Measurements from ENCODE around the gene CPNE8. TPM values are rescaled to one million over a fixed set of nuclear protein-coding genes. Genes with fewer than 3 reads are reported as not detected.

The CPNE8 gene
- total RNA-seq, 1 experiment from 2014 or later: 13.5 TPM

DNA sequence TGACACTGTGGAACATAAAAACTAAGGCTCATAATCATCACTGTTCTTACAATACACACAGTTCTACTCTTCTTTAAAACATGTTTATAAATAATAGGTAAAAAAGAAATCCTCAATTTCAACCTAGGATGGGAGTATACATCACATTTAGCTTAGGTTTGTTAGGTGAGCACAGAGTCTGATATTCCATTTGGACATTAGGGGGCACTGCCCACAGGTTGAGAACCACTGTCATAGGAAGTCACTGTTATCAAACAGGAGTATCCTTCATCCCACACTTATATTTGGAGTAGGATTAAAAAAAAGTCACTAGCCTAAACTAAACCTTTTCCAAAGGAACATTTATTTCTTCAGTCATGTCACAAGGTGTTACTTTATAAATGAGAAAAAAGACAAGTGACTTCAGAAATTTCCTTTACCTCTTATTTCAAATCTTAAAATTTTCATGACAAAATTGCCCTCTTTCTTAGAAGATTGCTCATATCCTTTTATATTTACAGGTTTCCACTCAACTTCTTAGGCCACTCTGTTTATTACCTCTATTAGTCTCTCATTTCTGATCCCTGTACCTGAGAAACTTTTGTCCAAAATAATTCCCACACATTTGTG lies 240.6 kb downstream of the CPNE8 start:
- peaks cover 9% of the 10 kb centered on the region for H3K9me3 Mint-ChIP-seq (ENCODE audit: unreplicated experiment)
- no peaks in the 10 kb centered on the region for H3K27me3 ChIP-seq (replicated peaks; ENCODE audit: control insufficient read depth, insufficient read depth, low read length)
- H3K4me3 Mint-ChIP-seq (ENCODE audit: unreplicated experiment): no peak overlapping the region
- peaks cover 6% of the 10 kb centered on the region for H3K4me1 Mint-ChIP-seq (ENCODE audit: low read depth, unreplicated experiment)
- H3K4me3 ChIP-seq (ENCODE audit: low read depth, low read length): no peak overlapping the region
- peak in 1 of 2 experiments; percentile 45 for DNase-seq
- no peak overlapping the region for H3K27ac Mint-ChIP-seq (ENCODE audit: unreplicated experiment)
- no TSS peak for BruUV-seq (replicated peaks)
- H3K4me1 ChIP-seq: no peaks in the 10 kb centered on the region
- no peaks in the 10 kb centered on the region for H3K36me3 Mint-ChIP-seq (ENCODE audit: insufficient read depth, unreplicated experiment)
- no peaks in the 10 kb centered on the region for H3K36me3 ChIP-seq (ENCODE audit: control insufficient read depth, insufficient read depth, low read length)
- ChIA-PET POLR2A (no interaction called here), CTCF (interaction anchor here (0.6 to 1.6 kb wide), 6 partner anchors 13 to 458 kb away, joined by 3 to 18 read pairs (median 4); partner anchors contain the start of gene CPNE8)
- H3K27me3 Mint-ChIP-seq (ENCODE audit: insufficient read depth, unreplicated experiment): no peaks in the 10 kb centered on the region
- TF ChIP-seq, protein P1, sequence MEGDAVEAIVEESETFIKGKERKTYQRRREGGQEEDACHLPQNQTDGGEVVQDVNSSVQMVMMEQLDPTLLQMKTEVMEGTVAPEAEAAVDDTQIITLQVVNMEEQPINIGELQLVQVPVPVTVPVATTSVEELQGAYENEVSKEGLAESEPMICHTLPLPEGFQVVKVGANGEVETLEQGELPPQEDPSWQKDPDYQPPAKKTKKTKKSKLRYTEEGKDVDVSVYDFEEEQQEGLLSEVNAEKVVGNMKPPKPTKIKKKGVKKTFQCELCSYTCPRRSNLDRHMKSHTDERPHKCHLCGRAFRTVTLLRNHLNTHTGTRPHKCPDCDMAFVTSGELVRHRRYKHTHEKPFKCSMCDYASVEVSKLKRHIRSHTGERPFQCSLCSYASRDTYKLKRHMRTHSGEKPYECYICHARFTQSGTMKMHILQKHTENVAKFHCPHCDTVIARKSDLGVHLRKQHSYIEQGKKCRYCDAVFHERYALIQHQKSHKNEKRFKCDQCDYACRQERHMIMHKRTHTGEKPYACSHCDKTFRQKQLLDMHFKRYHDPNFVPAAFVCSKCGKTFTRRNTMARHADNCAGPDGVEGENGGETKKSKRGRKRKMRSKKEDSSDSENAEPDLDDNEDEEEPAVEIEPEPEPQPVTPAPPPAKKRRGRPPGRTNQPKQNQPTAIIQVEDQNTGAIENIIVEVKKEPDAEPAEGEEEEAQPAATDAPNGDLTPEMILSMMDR (IDR thresholded peaks at IDR 0.05; ENCODE audit: insufficient read depth in 1 of 2, low read depth in 1 of 2, low read length in 1 of 2, severe bottlenecking in 1 of 2, unreplicated experiment in 1 of 2): peak; percentile 48 to 82
- H3K9me3 ChIP-seq: no peaks in the 10 kb centered on the region
- intact Hi-C loops (cut with micrococcal nuclease; ENCODE audit: unreplicated experiment): loop anchor here (1.0 to 2.0 kb wide), 3 partner anchors 242 to 438 kb away; no protein-coding TSS in a partner anchor

DNA sequence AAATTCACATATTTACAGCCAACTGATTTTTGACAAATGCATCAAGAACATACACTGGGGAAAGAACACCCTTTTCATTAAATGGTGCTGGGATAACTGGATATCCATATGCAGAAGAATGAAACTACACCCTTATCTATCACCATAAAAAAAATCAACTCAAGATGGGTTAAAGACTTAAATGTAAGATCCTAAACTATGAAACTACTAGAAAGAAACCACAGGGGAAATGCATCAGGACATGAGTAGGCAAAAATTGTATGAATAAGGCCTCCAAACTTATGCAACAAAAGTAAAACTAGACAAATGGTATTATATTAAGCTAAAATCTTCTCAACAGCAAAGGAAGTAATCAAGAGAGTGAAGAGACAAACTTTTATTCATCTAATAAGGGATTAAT lies 242.6 kb downstream of the CPNE8 start:
- POLR2A ChIA-PET: no interaction called here
- H3K4me1 Mint-ChIP-seq (ENCODE audit: low read depth, unreplicated experiment): no peaks in the 10 kb centered on the region
- H3K27ac Mint-ChIP-seq (ENCODE audit: unreplicated experiment): no peak overlapping the region
- H3K9me3 ChIP-seq: no peaks in the 10 kb centered on the region
- H3K36me3 Mint-ChIP-seq (ENCODE audit: insufficient read depth, unreplicated experiment): no peaks in the 10 kb centered on the region
- H3K9me3 Mint-ChIP-seq (ENCODE audit: unreplicated experiment): peaks cover 24% of the 10 kb centered on the region
- H3K4me1 ChIP-seq: no peaks in the 10 kb centered on the region
- no peak overlapping the region for H3K4me3 ChIP-seq (ENCODE audit: low read depth, low read length)
- no TSS peak for BruUV-seq (replicated peaks)
- intact Hi-C loops (cut with micrococcal nuclease; ENCODE audit: unreplicated experiment): no loop called here
- no peaks in the 10 kb centered on the region for H3K27me3 Mint-ChIP-seq (ENCODE audit: insufficient read depth, unreplicated experiment)
- H3K27me3 ChIP-seq (replicated peaks; ENCODE audit: control insufficient read depth, insufficient read depth, low read length): no peaks in the 10 kb centered on the region
- no peak overlapping the region for H3K4me3 Mint-ChIP-seq (ENCODE audit: unreplicated experiment)
- CTCF ChIA-PET: no interaction called here
- TF ChIP-seq, protein P1 (IDR thresholded peaks at IDR 0.05; ENCODE audit: insufficient read depth in 1 of 2, low read depth in 1 of 2, low read length in 1 of 2, severe bottlenecking in 1 of 2, unreplicated experiment in 1 of 2): no peak
- H3K36me3 ChIP-seq (ENCODE audit: control insufficient read depth, insufficient read depth, low read length): no peaks in the 10 kb centered on the region
- DNase-seq: no peak

DNA sequence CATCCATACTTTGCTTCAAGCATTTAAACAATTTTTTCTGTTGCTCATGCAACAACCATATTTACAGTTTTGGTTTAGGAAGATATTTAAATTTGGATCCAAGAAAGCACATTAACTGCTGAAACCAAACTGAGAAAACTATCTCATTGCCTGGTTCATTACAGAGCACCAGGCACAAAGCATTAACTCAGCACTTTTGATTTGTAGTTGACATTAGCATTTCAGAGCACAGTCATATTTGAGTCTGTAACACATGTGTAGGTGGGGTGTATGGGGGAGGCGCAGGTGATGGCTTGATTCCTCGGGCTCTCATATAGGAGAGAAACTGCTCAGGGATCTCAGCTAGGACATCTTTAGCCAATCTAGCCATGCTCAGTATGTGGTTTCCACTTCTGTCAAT lies 251.7 kb downstream of the CPNE8 start:
- TF ChIP-seq, protein P1 (IDR thresholded peaks at IDR 0.05; ENCODE audit: insufficient read depth in 1 of 2, low read depth in 1 of 2, low read length in 1 of 2, severe bottlenecking in 1 of 2, unreplicated experiment in 1 of 2): no peak
- no peaks in the 10 kb centered on the region for H3K27me3 ChIP-seq (replicated peaks; ENCODE audit: control insufficient read depth, insufficient read depth, low read length)
- Mint-ChIP-seq H3K4me3 (ENCODE audit: unreplicated experiment) (no peak overlapping the region), H3K27ac (ENCODE audit: unreplicated experiment) (no peak overlapping the region), H3K9me3 (ENCODE audit: unreplicated experiment) (peaks cover 4% of the 10 kb centered on the region), H3K27me3 (ENCODE audit: insufficient read depth, unreplicated experiment) (no peaks in the 10 kb centered on the region), H3K36me3 (ENCODE audit: insufficient read depth, unreplicated experiment) (no peaks in the 10 kb centered on the region), H3K4me1 (ENCODE audit: low read depth, unreplicated experiment) (no peaks in the 10 kb centered on the region)
- no TSS peak for BruUV-seq (replicated peaks)
- no peaks in the 10 kb centered on the region for H3K4me1 ChIP-seq
- ChIA-PET CTCF (no interaction called here), POLR2A (no interaction called here)
- no peak overlapping the region for H3K4me3 ChIP-seq (ENCODE audit: low read depth, low read length)
- H3K9me3 ChIP-seq: no peaks in the 10 kb centered on the region
- no peaks in the 10 kb centered on the region for H3K36me3 ChIP-seq (ENCODE audit: control insufficient read depth, insufficient read depth, low read length)
- intact Hi-C loops (cut with micrococcal nuclease; ENCODE audit: unreplicated experiment): no loop called here
- no peak for DNase-seq
